Stimulated activated CD4-positive, alpha-beta T cell treated with anti-CD3 and anti-CD28 coated beads, Interleukin-2, amount 100 ng/mL, for 24 hours (primary cell): ENCODE measurements around the gene SDK1.

Source experiments
- DNase-seq, 2 donors: peaks; one replicate each; pipeline ENCODE4 v3.0.0-alpha.2; 2020

Gene SDK1

GRCh38 chr7:4097001-4097609 is 796.1 kb downstream of the SDK1 start:
- DNase-seq = no peak

- DNase-seq = no peak
Measured at GRCh38 chr7:4098169-4098568, 797.1 kb downstream of the SDK1 start.

GRCh38 chr7:4099651-4100050 is 798.6 kb downstream of the SDK1 start:
- no peak for DNase-seq

GRCh38 chr7:4100148-4100547 is 799.1 kb downstream of the SDK1 start:
- DNase-seq = no peak

GRCh38 chr7:4100691-4101090 is 799.6 kb downstream of the SDK1 start:
- DNase-seq = no peak

- DNase-seq = no peak
Measured at GRCh38 chr7:4102231-4102841, 801.3 kb downstream of the SDK1 start.

GRCh38 chr7:4103352-4104091 is 802.5 kb downstream of the SDK1 start:
- DNase-seq = no peak

GRCh38 chr7:4107839-4108238 is 806.8 kb downstream of the SDK1 start:
- DNase-seq = no peak

- no peak for DNase-seq
Measured at GRCh38 chr7:4108951-4109350, 807.9 kb downstream of the SDK1 start.

GRCh38 chr7:4109481-4110110 is 808.5 kb downstream of the SDK1 start:
- DNase-seq = no peak

- no peak for DNase-seq
Measured at GRCh38 chr7:4110438-4110837, 809.4 kb downstream of the SDK1 start.

- no peak for DNase-seq
Measured at GRCh38 chr7:4111166-4111565, 810.1 kb downstream of the SDK1 start.

GRCh38 chr7:4113271-4113670 is 812.2 kb downstream of the SDK1 start:
- DNase-seq = no peak

GRCh38 chr7:4113976-4114375 is 812.9 kb downstream of the SDK1 start:
- DNase-seq = no peak

- DNase-seq = no peak
Measured at GRCh38 chr7:4115442-4115841, 814.4 kb downstream of the SDK1 start.

GRCh38 chr7:4115941-4116610 is 815.0 kb downstream of the SDK1 start:
- no peak for DNase-seq

GRCh38 chr7:4119848-4120247 is 818.8 kb downstream of the SDK1 start:
- no peak for DNase-seq

GRCh38 chr7:4123346-4123745 is 822.3 kb downstream of the SDK1 start:
- DNase-seq = no peak

GRCh38 chr7:4123823-4124222 is 822.8 kb downstream of the SDK1 start:
- no peak for DNase-seq

- DNase-seq = no peak
Measured at GRCh38 chr7:4124556-4125477, 823.8 kb downstream of the SDK1 start.

GRCh38 chr7:4127909-4128560 is 827.0 kb downstream of the SDK1 start:
- DNase-seq = no peak
